Measurements from ENCODE around the gene PGLYRP2.

The PGLYRP2 gene

GRCh38 chr19:15525291-15525690 is 46.0 kb upstream of the PGLYRP2 start:
- WGBS, 2 donors (ENCODE audit: extremely low coverage in 2 of 2, insufficient read length in 2 of 2, insufficient replicate concordance in 1 of 2) = no CpG with 5 or more reads among the region's 15 CpGs

DNA sequence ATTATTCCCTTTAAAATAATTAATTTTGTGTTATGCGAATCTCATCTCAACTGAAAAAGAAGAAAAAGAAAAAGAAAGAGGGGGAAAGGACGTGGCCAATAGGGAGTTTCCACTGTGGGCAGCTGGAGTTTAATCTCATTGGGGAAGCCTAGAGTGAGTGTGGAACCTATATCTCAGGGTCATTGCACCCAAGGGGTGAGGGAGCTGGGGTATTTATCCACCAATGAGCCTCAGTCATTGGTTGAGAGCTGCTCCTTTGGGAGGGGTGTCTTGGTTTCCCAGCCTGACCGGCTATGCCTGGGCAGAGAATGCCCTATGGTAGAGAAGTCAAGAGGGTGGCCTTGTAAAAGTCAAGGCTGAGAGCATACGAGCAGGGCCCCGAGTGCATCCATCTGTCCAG is 45.5 kb upstream of the PGLYRP2 start:
- H3K27ac ChIP-seq (replicated peaks; ENCODE audit: low read length) = no peak overlapping the region
- no peak overlapping the region for H4K91ac ChIP-seq (ENCODE audit: low read depth, low read length, poor library complexity)
- WGBS, 2 donors (ENCODE audit: extremely low coverage in 2 of 2, insufficient read length in 2 of 2, insufficient replicate concordance in 1 of 2) = no CpG with 5 or more reads among the region's 5 CpGs
- peaks cover 0 to 14% of the 10 kb centered on the region in 2 donors for H3K9me3 ChIP-seq (replicated peaks in 1 of 2; ENCODE audit: control insufficient read depth in 2 of 2, insufficient read depth in 1 of 2, low read depth in 1 of 2, low read length in 2 of 2)
- H3K4me2 ChIP-seq (ENCODE audit: insufficient read depth, low read length, poor library complexity, severe bottlenecking) = no peak overlapping the region
- H3K36me3 ChIP-seq (replicated peaks in 1 of 2; ENCODE audit: control insufficient read depth in 2 of 2, insufficient read depth in 2 of 2, low read length in 2 of 2) = no peaks in the 10 kb centered on the region
- H3K27me3 ChIP-seq (ENCODE audit: control insufficient read depth in 3 of 3, insufficient read depth in 3 of 3, low read depth in 1 of 3, low read length in 3 of 3) = no peaks in the 10 kb centered on the region
- no peak overlapping the region for H3K4ac ChIP-seq (ENCODE audit: low read length)
- no peak overlapping the region for H2BK120ac ChIP-seq (ENCODE audit: low read depth, low read length)
- H3K18ac ChIP-seq (ENCODE audit: low read length) = no peak overlapping the region
- no peak overlapping the region for H2BK15ac ChIP-seq (ENCODE audit: low read length)
- H3K4me1 ChIP-seq (ENCODE audit: control insufficient read depth in 2 of 2, insufficient read depth in 1 of 2, low read depth in 1 of 2, low read length in 2 of 2) = no peaks in the 10 kb centered on the region
- no peak overlapping the region for H3K23ac ChIP-seq (ENCODE audit: low read depth, low read length, poor library complexity)
- no peak overlapping the region for H2BK12ac ChIP-seq (ENCODE audit: low read length)
- H3K4me3 ChIP-seq (ENCODE audit: low read length in 2 of 2) = no peak overlapping the region
- H2AK5ac ChIP-seq (ENCODE audit: low read depth, low read length) = no peak overlapping the region
- H2BK5ac ChIP-seq (ENCODE audit: low read length) = no peak overlapping the region
- H3K79me1 ChIP-seq (ENCODE audit: low read depth, low read length) = peaks cover 8% of the 10 kb centered on the region
- H2AFZ ChIP-seq (ENCODE audit: low read length) = no peak overlapping the region
- H3K9ac ChIP-seq (ENCODE audit: low read depth, low read length, poor library complexity) = no peak overlapping the region
- DNase-seq (ENCODE audit: low spot score) = no peak
- no peak overlapping the region for H3K14ac ChIP-seq (ENCODE audit: low read length)
- no peak overlapping the region for H4K8ac ChIP-seq (ENCODE audit: low read depth, low read length)

More at GRCh38 chr19:15525291-15525690, 46.0 kb upstream of the PGLYRP2 start:
- Histone ChIP-seq H4K8ac (ENCODE audit: low read depth, low read length) (no peak overlapping the region), H3K23ac (ENCODE audit: low read depth, low read length, poor library complexity) (no peak overlapping the region), H3K27ac (replicated peaks; ENCODE audit: low read length) (no peak overlapping the region), H3K27me3 (ENCODE audit: control insufficient read depth in 3 of 3, insufficient read depth in 3 of 3, low read depth in 1 of 3, low read length in 3 of 3) (no peaks in the 10 kb centered on the region), H2AK5ac (ENCODE audit: low read depth, low read length) (no peak overlapping the region), H3K79me1 (ENCODE audit: low read depth, low read length) (peaks cover 8% of the 10 kb centered on the region), H3K18ac (ENCODE audit: low read length) (peak overlapping the region; percentile 71), H2BK5ac (ENCODE audit: low read length) (no peak overlapping the region), H2AFZ (ENCODE audit: low read length) (no peak overlapping the region), H3K9ac (ENCODE audit: low read depth, low read length, poor library complexity) (no peak overlapping the region), H3K4me1 (ENCODE audit: control insufficient read depth in 2 of 2, insufficient read depth in 1 of 2, low read depth in 1 of 2, low read length in 2 of 2) (no peaks in the 10 kb centered on the region), H3K9me3 (replicated peaks in 1 of 2; ENCODE audit: control insufficient read depth in 2 of 2, insufficient read depth in 1 of 2, low read depth in 1 of 2, low read length in 2 of 2) (peaks cover 0 to 19% of the 10 kb centered on the region in 2 donors), H2BK120ac (ENCODE audit: low read depth, low read length) (no peak overlapping the region), H2BK15ac (ENCODE audit: low read length) (no peak overlapping the region), H4K91ac (ENCODE audit: low read depth, low read length, poor library complexity) (no peak overlapping the region), H2BK12ac (ENCODE audit: low read length) (no peak overlapping the region), H3K4me3 (ENCODE audit: low read length in 2 of 2) (no peak overlapping the region), H3K4me2 (ENCODE audit: insufficient read depth, low read length, poor library complexity, severe bottlenecking) (peak overlapping the region; percentile 11), H3K36me3 (replicated peaks in 1 of 2; ENCODE audit: control insufficient read depth in 2 of 2, insufficient read depth in 2 of 2, low read length in 2 of 2) (no peaks in the 10 kb centered on the region), H3K14ac (ENCODE audit: low read length) (no peak overlapping the region), H3K4ac (ENCODE audit: low read length) (no peak overlapping the region)
- DNase-seq (ENCODE audit: low spot score) = no peak

DNA sequence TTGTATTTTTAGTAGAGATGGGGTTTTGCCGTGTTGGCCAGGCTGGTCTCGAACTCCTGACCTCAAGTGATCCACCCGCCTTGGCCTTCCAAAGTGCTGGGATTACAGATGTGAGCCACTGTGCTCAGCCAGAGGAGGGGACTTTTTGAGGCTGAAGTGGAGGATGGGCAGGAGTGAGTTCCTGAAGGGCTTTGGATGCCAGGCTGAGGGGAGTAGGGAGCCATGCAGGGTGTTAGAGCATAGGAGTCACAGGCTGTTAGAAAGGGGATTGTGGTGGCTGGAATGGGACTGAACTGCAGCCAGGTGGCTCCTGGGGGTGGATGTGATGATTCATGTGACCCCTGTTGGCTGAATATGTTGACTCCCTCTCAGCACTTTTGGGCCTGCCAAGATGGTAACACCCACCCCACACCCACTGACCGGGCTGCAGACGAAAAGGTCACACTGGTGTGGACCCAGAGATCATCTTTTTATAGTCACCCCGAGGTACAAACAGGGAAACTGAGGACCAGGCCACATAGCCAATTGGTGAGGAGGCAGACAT is 40.2 kb upstream of the PGLYRP2 start:
- H3K79me1 ChIP-seq (ENCODE audit: low read depth, low read length) = no peaks in the 10 kb centered on the region
- H3K36me3 ChIP-seq (replicated peaks in 1 of 2; ENCODE audit: control insufficient read depth in 2 of 2, insufficient read depth in 2 of 2, low read length in 2 of 2) = no peaks in the 10 kb centered on the region
- H2BK15ac ChIP-seq (ENCODE audit: low read length) = no peak overlapping the region
- no peak overlapping the region for H3K14ac ChIP-seq (ENCODE audit: low read length)
- no peak overlapping the region for H2BK120ac ChIP-seq (ENCODE audit: low read depth, low read length)
- no peak overlapping the region for H2BK12ac ChIP-seq (ENCODE audit: low read length)
- no peak overlapping the region for H2AFZ ChIP-seq (ENCODE audit: low read length)
- no CpG with 5 or more reads among the region's 6 CpGs for WGBS, 2 donors (ENCODE audit: extremely low coverage in 2 of 2, insufficient read length in 2 of 2, insufficient replicate concordance in 1 of 2)
- no peak overlapping the region for H3K4ac ChIP-seq (ENCODE audit: low read length)
- H3K18ac ChIP-seq (ENCODE audit: low read length) = no peak overlapping the region
- H2AK5ac ChIP-seq (ENCODE audit: low read depth, low read length) = no peak overlapping the region
- no peak overlapping the region for H4K91ac ChIP-seq (ENCODE audit: low read depth, low read length, poor library complexity)
- no peak overlapping the region for H4K8ac ChIP-seq (ENCODE audit: low read depth, low read length)
- no peak overlapping the region for H3K4me2 ChIP-seq (ENCODE audit: insufficient read depth, low read length, poor library complexity, severe bottlenecking)
- H2BK5ac ChIP-seq (ENCODE audit: low read length) = no peak overlapping the region
- H3K9ac ChIP-seq (ENCODE audit: low read depth, low read length, poor library complexity) = no peak overlapping the region
- H3K27me3 ChIP-seq (ENCODE audit: control insufficient read depth in 3 of 3, insufficient read depth in 3 of 3, low read depth in 1 of 3, low read length in 3 of 3) = no peaks in the 10 kb centered on the region
- no peaks in the 10 kb centered on the region for H3K4me1 ChIP-seq (ENCODE audit: control insufficient read depth in 2 of 2, insufficient read depth in 1 of 2, low read depth in 1 of 2, low read length in 2 of 2)
- no peak overlapping the region for H3K27ac ChIP-seq (replicated peaks; ENCODE audit: low read length)
- no peak overlapping the region for H3K23ac ChIP-seq (ENCODE audit: low read depth, low read length, poor library complexity)
- DNase-seq (ENCODE audit: low spot score) = no peak
- H3K4me3 ChIP-seq (ENCODE audit: low read length in 2 of 2) = peak overlapping the region in 1 of 2 donors; percentile 42
- H3K9me3 ChIP-seq (replicated peaks in 1 of 2; ENCODE audit: control insufficient read depth in 2 of 2, insufficient read depth in 1 of 2, low read depth in 1 of 2, low read length in 2 of 2) = peaks cover 0 to 18% of the 10 kb centered on the region in 2 donors

GRCh38 chr19:15517778-15518177 is 38.5 kb upstream of the PGLYRP2 start:
- Histone ChIP-seq H2BK120ac (ENCODE audit: low read depth, low read length) (no peak overlapping the region), H3K27me3 (ENCODE audit: control insufficient read depth in 3 of 3, insufficient read depth in 3 of 3, low read depth in 1 of 3, low read length in 3 of 3) (no peaks in the 10 kb centered on the region), H2AFZ (ENCODE audit: low read length) (no peak overlapping the region), H3K23ac (ENCODE audit: low read depth, low read length, poor library complexity) (no peak overlapping the region), H3K18ac (ENCODE audit: low read length) (no peak overlapping the region), H2AK5ac (ENCODE audit: low read depth, low read length) (no peak overlapping the region), H3K4ac (ENCODE audit: low read length) (no peak overlapping the region), H3K79me1 (ENCODE audit: low read depth, low read length) (no peaks in the 10 kb centered on the region), H3K4me2 (ENCODE audit: insufficient read depth, low read length, poor library complexity, severe bottlenecking) (no peak overlapping the region), H4K91ac (ENCODE audit: low read depth, low read length, poor library complexity) (no peak overlapping the region), H2BK12ac (ENCODE audit: low read length) (no peak overlapping the region), H3K9ac (ENCODE audit: low read depth, low read length, poor library complexity) (no peak overlapping the region), H3K9me3 (replicated peaks in 1 of 2; ENCODE audit: control insufficient read depth in 2 of 2, insufficient read depth in 1 of 2, low read depth in 1 of 2, low read length in 2 of 2) (peaks cover 0 to 18% of the 10 kb centered on the region in 2 donors), H3K4me1 (ENCODE audit: control insufficient read depth in 2 of 2, insufficient read depth in 1 of 2, low read depth in 1 of 2, low read length in 2 of 2) (no peaks in the 10 kb centered on the region), H4K8ac (ENCODE audit: low read depth, low read length) (no peak overlapping the region), H3K4me3 (ENCODE audit: low read length in 2 of 2) (peak overlapping the region in 1 of 2 donors; percentile 6), H3K14ac (ENCODE audit: low read length) (no peak overlapping the region), H2BK15ac (ENCODE audit: low read length) (no peak overlapping the region), H3K27ac (replicated peaks; ENCODE audit: low read length) (no peak overlapping the region), H2BK5ac (ENCODE audit: low read length) (no peak overlapping the region), H3K36me3 (replicated peaks in 1 of 2; ENCODE audit: control insufficient read depth in 2 of 2, insufficient read depth in 2 of 2, low read length in 2 of 2) (no peaks in the 10 kb centered on the region)
- DNase-seq (ENCODE audit: low spot score) = no peak
- no CpG with 5 or more reads among the region's 1 CpG for WGBS, 2 donors (ENCODE audit: extremely low coverage in 2 of 2, insufficient read length in 2 of 2, insufficient replicate concordance in 1 of 2)
